Measurements from ENCODE around the gene RFX7.

DNA sequence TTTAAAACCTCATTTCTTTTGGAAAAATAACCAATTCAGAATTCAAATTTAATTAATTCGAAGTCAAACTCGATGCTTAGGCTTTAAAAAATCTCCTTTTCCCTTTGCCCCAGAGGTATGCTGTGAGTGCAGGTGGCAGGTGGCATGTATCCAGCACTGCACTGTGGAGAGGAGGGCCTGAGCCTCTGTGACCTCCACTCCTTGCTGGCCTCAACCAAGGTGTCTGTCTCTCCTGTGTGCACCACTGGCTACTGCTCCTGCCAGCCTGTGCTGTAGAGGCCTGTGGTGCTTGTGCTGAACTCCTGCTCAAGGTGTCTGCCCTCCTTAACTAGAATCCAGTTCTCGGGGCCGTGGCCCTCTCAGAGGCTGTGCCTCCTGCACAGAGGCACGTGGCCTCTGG is 194.1 kb downstream of the RFX7 start:
- TF ChIP-seq YY1 (IDR thresholded peaks at IDR 0.05; ENCODE audit: low read depth) (no peak), EP300 (IDR thresholded peaks at IDR 0.05; ENCODE audit: borderline replicate concordance) (no peak), TAF1 (IDR thresholded peaks at IDR 0.05; ENCODE audit: low read depth) (no peak), CEBPB (IDR thresholded peaks at IDR 0.05) (no peak)
- TF ChIP-seq, protein P1, sequence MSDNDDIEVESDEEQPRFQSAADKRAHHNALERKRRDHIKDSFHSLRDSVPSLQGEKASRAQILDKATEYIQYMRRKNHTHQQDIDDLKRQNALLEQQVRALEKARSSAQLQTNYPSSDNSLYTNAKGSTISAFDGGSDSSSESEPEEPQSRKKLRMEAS (IDR thresholded peaks at IDR 0.05), result no peak
- TF ChIP-seq, protein P2, sequence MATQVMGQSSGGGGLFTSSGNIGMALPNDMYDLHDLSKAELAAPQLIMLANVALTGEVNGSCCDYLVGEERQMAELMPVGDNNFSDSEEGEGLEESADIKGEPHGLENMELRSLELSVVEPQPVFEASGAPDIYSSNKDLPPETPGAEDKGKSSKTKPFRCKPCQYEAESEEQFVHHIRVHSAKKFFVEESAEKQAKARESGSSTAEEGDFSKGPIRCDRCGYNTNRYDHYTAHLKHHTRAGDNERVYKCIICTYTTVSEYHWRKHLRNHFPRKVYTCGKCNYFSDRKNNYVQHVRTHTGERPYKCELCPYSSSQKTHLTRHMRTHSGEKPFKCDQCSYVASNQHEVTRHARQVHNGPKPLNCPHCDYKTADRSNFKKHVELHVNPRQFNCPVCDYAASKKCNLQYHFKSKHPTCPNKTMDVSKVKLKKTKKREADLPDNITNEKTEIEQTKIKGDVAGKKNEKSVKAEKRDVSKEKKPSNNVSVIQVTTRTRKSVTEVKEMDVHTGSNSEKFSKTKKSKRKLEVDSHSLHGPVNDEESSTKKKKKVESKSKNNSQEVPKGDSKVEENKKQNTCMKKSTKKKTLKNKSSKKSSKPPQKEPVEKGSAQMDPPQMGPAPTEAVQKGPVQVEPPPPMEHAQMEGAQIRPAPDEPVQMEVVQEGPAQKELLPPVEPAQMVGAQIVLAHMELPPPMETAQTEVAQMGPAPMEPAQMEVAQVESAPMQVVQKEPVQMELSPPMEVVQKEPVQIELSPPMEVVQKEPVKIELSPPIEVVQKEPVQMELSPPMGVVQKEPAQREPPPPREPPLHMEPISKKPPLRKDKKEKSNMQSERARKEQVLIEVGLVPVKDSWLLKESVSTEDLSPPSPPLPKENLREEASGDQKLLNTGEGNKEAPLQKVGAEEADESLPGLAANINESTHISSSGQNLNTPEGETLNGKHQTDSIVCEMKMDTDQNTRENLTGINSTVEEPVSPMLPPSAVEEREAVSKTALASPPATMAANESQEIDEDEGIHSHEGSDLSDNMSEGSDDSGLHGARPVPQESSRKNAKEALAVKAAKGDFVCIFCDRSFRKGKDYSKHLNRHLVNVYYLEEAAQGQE (IDR thresholded peaks at IDR 0.05; ENCODE audit: low read depth), result no peak
- TF ChIP-seq, protein P3, sequence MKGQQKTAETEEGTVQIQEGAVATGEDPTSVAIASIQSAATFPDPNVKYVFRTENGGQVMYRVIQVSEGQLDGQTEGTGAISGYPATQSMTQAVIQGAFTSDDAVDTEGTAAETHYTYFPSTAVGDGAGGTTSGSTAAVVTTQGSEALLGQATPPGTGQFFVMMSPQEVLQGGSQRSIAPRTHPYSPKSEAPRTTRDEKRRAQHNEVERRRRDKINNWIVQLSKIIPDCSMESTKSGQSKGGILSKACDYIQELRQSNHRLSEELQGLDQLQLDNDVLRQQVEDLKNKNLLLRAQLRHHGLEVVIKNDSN (IDR thresholded peaks at IDR 0.05), result no peak

All from Ishikawa (cell line).